Activated naive CD8-positive, alpha-beta T cell treated with anti-CD3 and anti-CD28 coated beads, Interleukin-2, amount 10 ng/mL, durations not matched to agents 7 days and 5 days (primary cell): ENCODE data around the gene CXCL3. TPM values are rescaled to one million over a fixed set of nuclear protein-coding genes. Genes with fewer than 3 reads are reported as not detected.

Experiments
- ATAC-seq: fragments of 150-1000 bp; cut with Tn5 transposase; one replicate; pipeline ENCODE4 v1.10.0; 2021; ENCODE audit warnings: low read depth, moderate library complexity
- POLR2A ChIA-PET: fragments of 350-600 bp; sonication (Branson Sonifier 250); formaldehyde crosslinking; loops from one replicate; lab custom pipeline; 2021; ENCODE audit warnings: antibody characterized with exemption; lab: Charles Lee
- DNase-seq: peaks from one replicate; pipeline ENCODE4 v3.0.0; 2021
- H3K27ac Mint-ChIP-seq: one replicate; pipeline ENCODE4 v1.8.0; 2022; ENCODE audit warnings: mild to moderate bottlenecking, mixed read lengths
- H3K27me3 Mint-ChIP-seq: one replicate; pipeline ENCODE4 v1.8.0; 2022; ENCODE audit warnings: mild to moderate bottlenecking, moderate library complexity, mixed read lengths
- H3K36me3 Mint-ChIP-seq: one replicate; pipeline ENCODE4 v1.8.0; 2021; ENCODE audit warnings: mild to moderate bottlenecking, mixed read lengths
- H3K4me1 Mint-ChIP-seq: one replicate; pipeline ENCODE4 v1.8.0; 2021; ENCODE audit warnings: mixed read lengths
- H3K4me3 Mint-ChIP-seq: one replicate; pipeline ENCODE4 v1.8.0; 2022; ENCODE audit warnings: mild to moderate bottlenecking, moderate library complexity, mixed read lengths
- H3K9me3 Mint-ChIP-seq: one replicate; pipeline ENCODE4 v1.8.0; 2021; ENCODE audit warnings: mixed read lengths
- total RNA-seq, 2 experiments: library from RNA; stranded (reverse); gene quantifications; one replicate each; pipeline ENCODE4 v1.2.3, GENCODE V29; 2021

The CXCL3 gene
- total RNA-seq, 2 experiments from 2014 or later = 0.17 TPM; not detected in 1

DNA sequence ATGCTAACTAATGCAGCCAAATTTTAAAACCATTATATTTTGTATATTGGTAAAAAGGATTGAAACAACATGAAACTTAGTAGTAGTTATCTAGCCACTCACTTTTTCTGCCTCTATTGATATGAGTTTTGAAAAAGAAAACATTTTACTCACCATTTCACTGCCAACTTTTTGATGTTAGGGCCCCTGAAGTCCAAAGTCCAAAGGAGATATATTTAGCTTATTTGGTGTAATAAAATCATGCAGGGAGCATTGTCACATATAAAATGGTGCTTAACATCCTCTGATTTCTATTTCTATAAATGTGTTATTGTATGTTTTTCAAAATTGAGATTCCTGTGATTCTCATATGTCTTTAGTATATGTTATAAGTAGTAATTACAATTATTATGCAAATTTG, 24.5 kb upstream of the CXCL3 start:
- peaks cover 4% of the 10 kb centered on the region for H3K27me3 Mint-ChIP-seq
- DNase-seq (no peak), ATAC-seq (no peak)
- no peaks in the 10 kb centered on the region for H3K9me3 Mint-ChIP-seq
- H3K4me3 Mint-ChIP-seq = no peak overlapping the region
- no peaks in the 10 kb centered on the region for H3K36me3 Mint-ChIP-seq
- no peaks in the 10 kb centered on the region for H3K4me1 Mint-ChIP-seq
- POLR2A ChIA-PET = no interaction called here
- no peak overlapping the region for H3K27ac Mint-ChIP-seq

DNA sequence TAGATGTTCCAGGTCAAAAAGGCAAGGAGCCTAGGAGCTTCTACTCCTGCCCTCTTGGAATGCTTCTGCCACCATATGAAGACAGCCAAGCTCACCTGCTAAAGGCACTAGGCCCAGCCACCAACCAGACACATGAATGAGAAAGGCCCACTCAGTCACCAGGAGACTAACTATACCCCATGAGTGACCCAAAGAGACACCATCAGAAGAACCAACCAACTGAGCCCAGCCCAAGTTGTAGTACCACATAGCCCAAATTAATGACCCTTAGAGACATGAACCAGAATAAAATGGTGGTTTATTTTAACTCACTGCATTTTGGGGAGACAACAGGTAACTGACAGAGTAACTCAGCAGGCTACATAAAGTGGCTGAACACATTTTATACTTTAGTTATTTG, 22.9 kb upstream of the CXCL3 start:
- ATAC-seq = no peak
- POLR2A ChIA-PET = no interaction called here
- Mint-ChIP-seq H3K27ac (no peak overlapping the region), H3K27me3 (peaks cover 4% of the 10 kb centered on the region), H3K36me3 (no peaks in the 10 kb centered on the region), H3K4me1 (no peaks in the 10 kb centered on the region), H3K9me3 (no peaks in the 10 kb centered on the region), H3K4me3 (no peak overlapping the region)
- DNase-seq = no peak

DNA sequence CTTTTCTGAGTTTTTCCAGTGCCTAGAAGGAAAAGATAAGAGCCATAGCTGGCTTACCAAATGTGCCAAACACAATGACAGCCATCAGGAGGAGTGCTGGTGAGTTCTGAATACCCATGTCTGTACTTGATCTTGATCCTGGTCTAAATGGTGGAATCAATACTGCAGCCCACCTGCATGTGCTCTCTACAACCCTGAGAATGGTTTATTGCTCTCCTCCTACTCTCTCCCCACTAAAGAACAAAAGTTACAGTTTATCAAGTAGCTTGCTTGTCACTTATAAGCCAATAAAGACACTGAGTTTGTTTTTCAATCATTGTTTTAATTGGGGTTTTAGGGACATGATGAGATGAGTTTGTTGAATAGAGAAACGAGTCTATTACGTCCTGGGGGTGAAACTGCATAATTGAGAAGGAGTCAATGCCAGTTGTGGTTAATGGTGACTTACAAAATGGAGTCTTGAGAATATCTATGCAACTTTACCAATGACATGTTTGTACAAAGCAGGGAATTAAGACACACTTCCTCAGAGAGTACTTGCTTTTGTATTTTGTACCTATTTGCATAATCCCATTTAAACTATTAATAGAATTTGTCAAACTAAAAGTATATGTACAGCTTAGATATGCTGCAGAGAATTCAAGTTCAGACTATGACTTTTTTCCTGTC, 20.8 kb upstream of the CXCL3 start:
- ATAC-seq = no peak
- Mint-ChIP-seq H3K4me3 (no peak overlapping the region), H3K4me1 (no peaks in the 10 kb centered on the region), H3K27me3 (peaks cover 2% of the 10 kb centered on the region), H3K9me3 (no peaks in the 10 kb centered on the region), H3K36me3 (no peaks in the 10 kb centered on the region), H3K27ac (no peak overlapping the region)
- no peak for DNase-seq
- POLR2A ChIA-PET = no interaction called here

- Mint-ChIP-seq H3K4me1 (no peaks in the 10 kb centered on the region), H3K27me3 (peaks cover 2% of the 10 kb centered on the region)
- no peak for ATAC-seq
These were observed 19.7 kb upstream of the CXCL3 start for GRCh38 chr4:74058048-74058651.

GRCh38 chr4:74057588-74057987, 19.1 kb upstream of the CXCL3 start:
- H3K36me3 Mint-ChIP-seq = no peaks in the 10 kb centered on the region
- H3K4me3 Mint-ChIP-seq = no peak overlapping the region
- H3K27me3 Mint-ChIP-seq = peaks cover 2% of the 10 kb centered on the region
- no peaks in the 10 kb centered on the region for H3K9me3 Mint-ChIP-seq
- H3K27ac Mint-ChIP-seq = no peak overlapping the region
- DNase-seq = no peak
- ATAC-seq = no peak
- no peaks in the 10 kb centered on the region for H3K4me1 Mint-ChIP-seq
- POLR2A ChIA-PET = no interaction called here

More at GRCh38 chr4:74058048-74058651, 19.7 kb upstream of the CXCL3 start:
- Mint-ChIP-seq H3K36me3 (no peaks in the 10 kb centered on the region), H3K9me3 (no peaks in the 10 kb centered on the region), H3K27ac (no peak overlapping the region), H3K4me3 (no peak overlapping the region)
- POLR2A ChIA-PET = no interaction called here
- DNase-seq = no peak

DNA sequence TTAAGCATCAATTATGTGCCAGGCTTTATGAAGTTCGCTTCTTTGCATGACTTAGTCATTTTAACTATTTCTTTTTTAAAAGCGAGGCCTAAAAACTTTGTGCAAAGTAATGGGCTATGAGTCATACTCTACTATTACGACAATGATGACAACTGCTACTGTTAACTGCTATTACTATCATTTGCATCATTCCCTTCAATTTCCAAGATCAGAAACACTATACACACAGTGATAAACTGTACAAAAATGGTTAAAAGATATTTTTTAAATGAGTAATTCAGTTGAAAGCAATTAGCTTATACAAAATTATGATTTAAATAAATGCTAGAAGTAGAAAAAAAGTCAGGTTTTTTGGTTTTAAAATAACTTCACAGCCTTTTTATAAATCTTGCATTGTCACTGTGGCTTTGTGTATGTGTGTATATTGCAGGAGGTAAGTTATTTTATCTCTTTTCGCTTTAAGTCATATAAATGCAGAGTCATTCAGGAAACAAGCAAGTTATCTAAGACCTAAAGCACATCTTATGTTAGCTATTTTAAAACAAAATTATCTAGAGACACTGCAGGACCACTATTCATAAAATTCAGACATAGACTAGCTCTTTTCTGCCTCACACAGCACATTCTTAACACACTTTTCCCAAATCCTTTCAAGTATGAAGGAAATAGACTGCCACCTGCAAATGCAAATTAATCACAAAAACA, 18.5 kb upstream of the CXCL3 start:
- Mint-ChIP-seq H3K9me3 (no peaks in the 10 kb centered on the region), H3K27ac (no peak overlapping the region), H3K4me3 (no peak overlapping the region), H3K36me3 (no peaks in the 10 kb centered on the region), H3K4me1 (no peaks in the 10 kb centered on the region), H3K27me3 (peaks cover 2% of the 10 kb centered on the region)
- ATAC-seq (no peak), DNase-seq (no peak)
- POLR2A ChIA-PET = no interaction called here

- no peaks in the 10 kb centered on the region for H3K36me3 Mint-ChIP-seq
- no peaks in the 10 kb centered on the region for H3K4me1 Mint-ChIP-seq
- H3K27ac Mint-ChIP-seq = no peak overlapping the region
- no peak for DNase-seq
- no peak for ATAC-seq
- POLR2A ChIA-PET = no interaction called here
- no peaks in the 10 kb centered on the region for H3K9me3 Mint-ChIP-seq
- no peak overlapping the region for H3K4me3 Mint-ChIP-seq
- peaks cover 2% of the 10 kb centered on the region for H3K27me3 Mint-ChIP-seq
These were observed 17.8 kb upstream of the CXCL3 start for GRCh38 chr4:74056114-74056857.

DNA sequence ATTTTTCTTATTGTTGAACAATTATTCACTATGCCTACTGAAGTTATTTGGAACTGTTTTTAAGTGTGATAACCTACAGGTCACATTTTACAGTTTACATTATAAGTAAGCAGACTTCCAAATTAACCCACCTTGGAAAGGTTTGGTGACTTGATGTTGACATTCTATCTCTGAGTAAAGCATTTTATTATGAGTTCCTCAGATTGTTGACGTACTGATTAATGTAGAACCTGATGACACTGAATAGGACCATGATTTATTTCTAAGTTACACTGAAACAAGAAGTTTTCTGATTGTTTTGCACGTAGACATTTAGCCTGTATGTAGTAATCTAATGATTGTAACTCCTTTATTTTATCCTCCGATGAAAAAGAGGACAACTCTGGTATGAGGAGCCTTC, 17.0 kb upstream of the CXCL3 start:
- no peak overlapping the region for H3K27ac Mint-ChIP-seq
- ATAC-seq = no peak
- H3K27me3 Mint-ChIP-seq = peaks cover 2% of the 10 kb centered on the region
- no peaks in the 10 kb centered on the region for H3K9me3 Mint-ChIP-seq
- H3K4me3 Mint-ChIP-seq = no peak overlapping the region
- H3K4me1 Mint-ChIP-seq = no peaks in the 10 kb centered on the region
- no peaks in the 10 kb centered on the region for H3K36me3 Mint-ChIP-seq
- DNase-seq = no peak
- POLR2A ChIA-PET = no interaction called here

DNA sequence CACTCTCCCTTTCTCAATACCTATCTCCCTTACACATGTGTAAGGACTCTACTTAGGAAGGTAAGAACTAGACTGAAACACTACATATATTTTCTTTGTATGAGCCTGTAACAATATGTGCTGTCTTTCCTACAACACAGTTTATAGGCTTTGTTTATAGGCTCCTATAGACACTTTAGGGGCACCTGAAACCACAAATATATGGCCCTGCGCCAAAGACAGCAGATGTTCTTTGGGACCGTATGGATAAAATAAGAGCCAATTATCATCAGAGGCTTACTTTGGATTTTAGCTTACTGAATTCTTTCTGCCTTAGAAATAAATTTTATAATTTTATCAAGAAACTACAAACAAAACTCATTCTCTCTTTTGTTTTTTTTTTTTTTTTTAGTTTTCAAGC, 16.6 kb upstream of the CXCL3 start:
- Mint-ChIP-seq H3K27ac (no peak overlapping the region), H3K4me1 (no peaks in the 10 kb centered on the region), H3K36me3 (no peaks in the 10 kb centered on the region), H3K9me3 (no peaks in the 10 kb centered on the region), H3K4me3 (no peak overlapping the region), H3K27me3 (peaks cover 2% of the 10 kb centered on the region)
- POLR2A ChIA-PET = no interaction called here
- DNase-seq (no peak), ATAC-seq (no peak)

DNA sequence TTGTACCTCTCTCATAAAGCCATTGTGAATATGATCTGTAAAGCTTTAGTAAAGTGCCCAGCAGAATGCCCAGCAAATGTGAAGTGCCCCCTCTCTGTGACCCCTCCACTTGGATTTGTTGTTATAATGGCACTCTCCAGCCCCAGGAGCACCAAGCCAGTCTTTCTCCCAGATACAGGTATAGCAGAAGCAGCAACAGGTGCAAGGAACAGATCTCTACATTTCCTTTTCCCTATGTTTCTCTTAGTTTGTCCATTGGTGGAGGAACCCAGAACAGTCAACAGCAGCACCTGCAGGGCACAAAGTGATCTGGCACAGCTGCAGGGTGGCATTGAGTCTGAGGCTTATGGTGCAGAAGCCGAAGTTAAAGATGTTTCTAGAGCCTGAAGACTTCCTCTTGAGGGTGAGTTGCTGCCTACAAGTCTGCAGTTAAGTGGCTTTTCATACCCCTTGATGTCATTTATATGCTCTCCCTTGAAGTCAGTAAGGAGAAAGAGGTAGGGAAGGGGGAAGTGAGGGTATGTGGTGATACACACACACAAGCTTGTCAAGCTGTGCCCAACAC, 16.1 kb upstream of the CXCL3 start:
- POLR2A ChIA-PET = no interaction called here
- no peaks in the 10 kb centered on the region for H3K36me3 Mint-ChIP-seq
- ATAC-seq = no peak
- no peak overlapping the region for H3K27ac Mint-ChIP-seq
- no peak for DNase-seq
- H3K9me3 Mint-ChIP-seq = no peaks in the 10 kb centered on the region
- peaks cover 2% of the 10 kb centered on the region for H3K27me3 Mint-ChIP-seq
- no peaks in the 10 kb centered on the region for H3K4me1 Mint-ChIP-seq
- no peak overlapping the region for H3K4me3 Mint-ChIP-seq

- no peak for DNase-seq
- H3K36me3 Mint-ChIP-seq = no peaks in the 10 kb centered on the region
- peaks cover 4% of the 10 kb centered on the region for H3K27me3 Mint-ChIP-seq
- POLR2A ChIA-PET = no interaction called here
- peaks cover 3% of the 10 kb centered on the region for H3K9me3 Mint-ChIP-seq
- no peaks in the 10 kb centered on the region for H3K4me1 Mint-ChIP-seq
- no peak overlapping the region for H3K4me3 Mint-ChIP-seq
- H3K27ac Mint-ChIP-seq = no peak overlapping the region
- no peak for ATAC-seq
These were observed 8.7 kb upstream of the CXCL3 start for GRCh38 chr4:74047152-74047551.

DNA sequence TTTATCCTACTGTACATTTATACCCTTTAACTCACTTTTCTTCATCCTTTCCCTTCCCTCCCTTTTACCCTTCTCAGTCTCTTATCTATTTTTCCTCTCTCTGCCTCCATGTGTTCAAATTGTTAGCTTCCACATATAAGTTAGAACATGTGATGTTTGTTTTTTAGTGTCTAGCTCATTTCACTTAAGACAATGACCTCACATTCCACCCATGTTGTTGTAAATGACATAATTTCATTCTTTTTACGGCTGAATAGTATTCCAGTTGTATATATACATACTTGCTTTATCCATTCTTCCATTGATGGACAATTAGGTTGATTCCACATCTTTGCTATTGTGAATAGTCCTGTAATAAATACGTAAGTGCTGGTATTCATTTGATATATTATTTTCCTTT, 7.3 kb upstream of the CXCL3 start:
- no peak for DNase-seq
- POLR2A ChIA-PET = no interaction called here
- no peak for ATAC-seq
- H3K36me3 Mint-ChIP-seq = no peaks in the 10 kb centered on the region
- peaks cover 3% of the 10 kb centered on the region for H3K9me3 Mint-ChIP-seq
- no peak overlapping the region for H3K4me3 Mint-ChIP-seq
- H3K27ac Mint-ChIP-seq = no peak overlapping the region
- no peaks in the 10 kb centered on the region for H3K4me1 Mint-ChIP-seq
- peaks cover 10% of the 10 kb centered on the region for H3K27me3 Mint-ChIP-seq

DNA sequence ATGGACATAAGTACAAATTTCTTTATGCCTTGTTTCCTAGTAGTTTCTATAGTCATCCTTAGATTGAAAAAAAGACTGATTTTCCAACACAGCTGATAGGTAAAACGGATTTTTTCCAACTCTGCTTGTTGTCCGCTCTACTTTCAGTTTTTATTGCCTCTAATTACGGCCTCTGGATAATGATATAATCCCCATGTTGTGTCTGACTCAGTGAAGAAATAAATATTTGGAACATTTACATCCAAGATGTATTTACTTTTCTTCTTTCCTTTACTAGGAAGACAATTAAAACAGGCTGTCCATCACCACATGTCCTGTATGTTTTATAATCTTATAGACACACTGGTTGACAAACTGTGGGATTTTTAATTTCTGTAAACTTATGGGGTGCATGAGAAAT, 6.8 kb upstream of the CXCL3 start:
- POLR2A ChIA-PET = no interaction called here
- Mint-ChIP-seq H3K27ac (no peak overlapping the region), H3K4me3 (no peak overlapping the region), H3K9me3 (peaks cover 3% of the 10 kb centered on the region), H3K27me3 (peaks cover 10% of the 10 kb centered on the region), H3K4me1 (no peaks in the 10 kb centered on the region), H3K36me3 (no peaks in the 10 kb centered on the region)
- ATAC-seq = no peak
- DNase-seq = no peak
